HG03342 (cell line): ENCODE results near the gene BTBD7.
"Not testable (repeated sequence)": the region's sequence is repeated elsewhere in the genome, so short reads cannot be mapped to it uniquely, and the experiment has no call there.

ENCODE experiments used
- ATAC-seq: cut with Tn5 transposase; IDR thresholded peaks from one replicate; pipeline ENCODE4 v1.9.1; 2021; ENCODE audit warnings: mild to moderate bottlenecking, moderate library complexity; ENCODE audit not compliant: unreplicated experiment

The BTBD7 gene, protein sequence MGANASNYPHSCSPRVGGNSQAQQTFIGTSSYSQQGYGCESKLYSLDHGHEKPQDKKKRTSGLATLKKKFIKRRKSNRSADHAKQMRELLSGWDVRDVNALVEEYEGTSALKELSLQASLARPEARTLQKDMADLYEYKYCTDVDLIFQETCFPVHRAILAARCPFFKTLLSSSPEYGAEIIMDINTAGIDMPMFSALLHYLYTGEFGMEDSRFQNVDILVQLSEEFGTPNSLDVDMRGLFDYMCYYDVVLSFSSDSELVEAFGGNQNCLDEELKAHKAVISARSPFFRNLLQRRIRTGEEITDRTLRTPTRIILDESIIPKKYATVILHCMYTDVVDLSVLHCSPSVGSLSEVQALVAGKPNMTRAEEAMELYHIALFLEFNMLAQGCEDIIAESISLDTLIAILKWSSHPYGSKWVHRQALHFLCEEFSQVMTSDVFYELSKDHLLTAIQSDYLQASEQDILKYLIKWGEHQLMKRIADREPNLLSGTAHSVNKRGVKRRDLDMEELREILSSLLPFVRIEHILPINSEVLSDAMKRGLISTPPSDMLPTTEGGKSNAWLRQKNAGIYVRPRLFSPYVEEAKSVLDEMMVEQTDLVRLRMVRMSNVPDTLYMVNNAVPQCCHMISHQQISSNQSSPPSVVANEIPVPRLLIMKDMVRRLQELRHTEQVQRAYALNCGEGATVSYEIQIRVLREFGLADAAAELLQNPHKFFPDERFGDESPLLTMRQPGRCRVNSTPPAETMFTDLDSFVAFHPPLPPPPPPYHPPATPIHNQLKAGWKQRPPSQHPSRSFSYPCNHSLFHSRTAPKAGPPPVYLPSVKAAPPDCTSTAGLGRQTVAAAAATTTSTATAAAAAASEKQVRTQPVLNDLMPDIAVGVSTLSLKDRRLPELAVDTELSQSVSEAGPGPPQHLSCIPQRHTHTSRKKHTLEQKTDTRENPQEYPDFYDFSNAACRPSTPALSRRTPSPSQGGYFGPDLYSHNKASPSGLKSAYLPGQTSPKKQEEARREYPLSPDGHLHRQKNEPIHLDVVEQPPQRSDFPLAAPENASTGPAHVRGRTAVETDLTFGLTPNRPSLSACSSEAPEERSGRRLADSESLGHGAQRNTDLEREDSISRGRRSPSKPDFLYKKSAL

DNA sequence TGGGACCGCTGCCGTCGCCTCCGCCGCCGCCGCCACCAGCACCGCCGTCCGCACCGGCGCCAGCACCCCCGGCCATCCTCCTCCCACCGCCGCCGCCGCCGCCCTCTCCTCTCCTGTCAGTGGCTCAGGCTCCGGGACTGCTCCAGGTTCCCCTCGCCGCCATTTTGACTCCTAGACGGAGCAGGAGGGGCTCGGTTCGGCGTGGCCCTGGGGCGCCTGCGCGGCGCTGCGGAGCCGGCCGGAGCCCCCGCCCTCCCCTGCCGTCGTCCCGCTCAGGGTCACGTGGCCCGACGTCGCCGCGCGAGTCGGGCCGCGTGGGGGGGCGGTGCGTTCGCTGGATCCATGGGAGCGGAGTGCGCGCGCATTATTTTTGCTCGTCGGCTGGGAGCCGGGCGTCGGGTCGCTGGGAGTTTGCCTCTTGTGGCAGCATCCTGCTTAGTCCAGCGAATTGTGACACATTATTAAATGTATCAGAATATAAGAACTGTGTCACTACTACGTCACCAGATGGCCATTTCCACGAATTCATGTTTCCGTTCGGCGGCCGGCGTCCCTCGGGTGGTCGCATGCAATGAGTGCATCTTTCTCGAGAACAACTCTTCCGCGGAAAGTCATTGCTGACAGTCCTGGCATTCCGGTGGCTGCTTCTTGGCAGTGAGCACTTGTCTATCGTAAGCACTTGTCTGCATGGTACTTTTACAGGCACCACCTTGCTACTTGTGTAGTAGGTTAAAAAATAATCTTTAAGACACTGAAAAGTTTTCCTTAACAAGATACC lies at the start of gene BTBD7:
BTBD7 (minus strand) TSS at position 184 of the 778 bp plus-strand sequence. CDS start 36,985 bp downstream, outside the sequence.
- ATAC-seq = peak; percentile 76

DNA sequence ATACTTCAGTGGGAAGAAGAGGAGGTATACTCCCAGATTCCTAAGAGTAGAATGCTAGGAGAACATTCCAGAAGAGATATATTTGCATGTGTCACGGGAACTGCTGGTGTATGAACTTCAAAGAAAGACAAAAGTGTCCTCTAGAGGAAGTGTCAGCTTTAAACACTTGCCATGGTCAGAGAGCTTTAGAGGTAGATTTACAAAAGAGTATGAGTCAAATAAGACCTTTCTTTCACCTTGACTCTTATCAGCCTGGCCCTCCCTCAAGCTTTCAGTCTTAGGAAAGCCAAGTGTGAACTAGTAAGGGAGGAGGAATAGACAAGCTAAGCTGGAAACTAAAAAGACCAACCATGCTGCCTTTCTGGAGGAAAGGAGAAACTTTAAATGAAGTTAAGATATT lies 48.8 kb upstream of the BTBD7 start:
- no peak for ATAC-seq

DNA sequence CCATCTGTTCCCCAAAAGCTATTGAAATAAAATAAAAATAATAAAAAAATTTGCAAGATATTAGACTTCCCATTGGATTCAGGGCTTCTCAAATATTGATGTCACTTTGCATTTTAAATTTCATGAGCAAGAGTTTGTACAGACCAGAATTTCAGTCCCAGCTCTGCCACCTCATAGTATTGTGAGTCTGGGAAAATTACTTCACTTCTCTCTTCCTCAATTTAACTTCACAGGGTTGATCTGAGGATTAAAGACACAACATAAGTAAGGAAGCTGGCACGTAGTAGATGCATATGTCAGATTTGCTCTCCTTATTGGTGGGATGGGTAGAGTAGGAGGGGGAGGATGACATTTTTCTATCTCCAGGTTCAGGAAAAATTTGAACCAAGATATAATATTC lies 47.0 kb upstream of the BTBD7 start:
- no peak for ATAC-seq

DNA sequence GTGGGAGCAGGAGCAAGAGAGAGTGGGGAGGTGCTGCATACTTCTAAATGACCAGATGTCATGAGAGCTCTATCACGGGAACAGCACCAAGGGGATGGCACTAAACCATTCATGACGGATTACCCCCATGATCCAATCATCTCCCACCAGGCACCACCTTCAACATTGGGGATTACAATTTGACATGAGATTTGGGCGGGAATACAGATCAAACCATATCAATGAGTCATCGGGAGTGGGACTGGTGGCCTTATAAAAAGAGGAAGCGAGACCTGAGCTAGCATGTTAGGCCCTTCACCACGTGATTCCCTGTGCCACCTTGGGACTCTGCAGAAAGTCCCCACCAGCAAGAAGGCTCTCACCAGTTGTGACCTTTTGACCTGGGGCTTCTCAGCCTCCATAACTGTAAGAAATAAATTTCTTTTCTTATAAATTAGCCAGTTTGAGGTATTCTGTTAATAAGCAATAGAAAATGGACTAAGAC lies 42.9 kb upstream of the BTBD7 start:
- peak; percentile 90 for ATAC-seq

DNA sequence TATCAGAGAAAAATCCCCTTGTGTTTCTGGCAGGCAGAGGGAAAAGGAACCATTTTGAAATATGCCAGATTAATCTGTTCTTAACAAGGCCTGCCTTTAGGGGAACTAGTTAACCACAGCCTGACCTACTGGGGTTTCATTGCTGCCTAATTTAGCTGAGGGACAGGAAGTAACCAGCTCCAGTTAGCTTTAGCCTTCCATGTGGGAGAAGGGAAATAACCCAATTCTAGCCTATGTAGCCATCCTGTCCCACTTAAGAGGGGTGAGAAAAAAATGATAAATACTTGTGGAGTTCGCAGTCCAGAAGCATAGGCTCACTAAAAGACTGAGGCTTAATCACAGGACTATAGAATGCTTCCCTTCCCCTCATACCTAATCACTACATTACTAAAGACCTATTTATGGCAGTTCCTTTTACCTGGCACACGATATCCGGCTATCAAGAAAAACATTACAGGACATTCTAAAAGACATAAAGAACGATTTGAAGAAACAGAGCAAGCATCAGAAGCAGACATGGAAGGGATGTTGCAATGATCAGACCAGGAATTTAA lies 37.0 kb upstream of the BTBD7 start:
- ATAC-seq = peak; percentile 90

DNA sequence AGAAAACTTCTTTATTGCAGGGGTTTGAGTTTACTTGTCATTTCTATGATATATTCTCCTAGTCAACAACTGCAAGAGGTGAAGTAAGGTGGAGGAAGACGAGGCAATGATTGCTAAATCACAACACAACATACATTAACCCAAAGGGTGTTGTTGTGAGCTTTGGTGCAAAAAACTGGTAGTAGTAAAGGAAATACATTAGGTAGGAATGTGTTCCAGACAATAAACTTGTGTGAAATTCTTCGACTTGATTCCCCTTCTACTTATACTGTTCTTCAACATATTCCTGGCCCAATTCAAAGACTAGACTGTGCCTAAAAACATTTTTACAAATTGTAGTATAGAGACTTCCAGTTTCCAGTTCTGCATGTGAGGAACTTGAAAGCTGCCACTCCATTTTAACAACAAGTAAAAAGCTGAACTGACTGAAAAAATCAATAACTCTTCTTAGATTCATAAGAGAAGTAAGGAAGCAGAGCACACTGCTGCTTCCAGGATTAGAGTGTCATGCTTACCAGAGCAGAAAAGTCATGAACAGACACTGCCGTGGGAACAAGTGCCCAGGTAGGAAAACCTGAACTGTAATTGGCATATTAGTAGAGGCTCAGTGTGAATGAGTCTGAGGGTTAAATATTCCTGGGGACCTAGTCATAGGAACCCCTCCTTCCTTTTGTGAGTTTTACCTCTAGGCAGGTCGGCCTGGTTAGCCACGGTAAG lies 36.3 kb upstream of the BTBD7 start:
- peak; percentile 39 for ATAC-seq

DNA sequence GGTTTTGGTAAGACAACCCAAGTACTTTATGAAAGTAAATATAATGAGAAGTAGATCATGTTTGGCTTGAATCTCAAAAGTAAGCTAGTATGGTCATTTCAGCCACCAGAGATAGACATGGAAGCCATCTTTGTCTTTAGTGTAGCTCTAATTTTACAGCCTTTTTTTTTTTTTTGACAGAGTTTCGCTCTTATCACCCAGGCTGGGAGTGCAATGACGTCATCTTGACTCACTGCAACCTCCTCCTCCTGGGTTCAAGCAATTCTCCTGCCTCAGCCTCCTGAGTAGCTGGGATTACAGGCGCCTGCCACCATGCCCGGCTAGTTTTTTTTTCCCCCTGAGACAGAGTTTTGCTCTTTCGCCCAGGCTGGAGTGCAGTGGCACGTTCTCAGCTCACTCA lies 22.0 kb upstream of the BTBD7 start:
- ATAC-seq = not testable (repeated sequence)

DNA sequence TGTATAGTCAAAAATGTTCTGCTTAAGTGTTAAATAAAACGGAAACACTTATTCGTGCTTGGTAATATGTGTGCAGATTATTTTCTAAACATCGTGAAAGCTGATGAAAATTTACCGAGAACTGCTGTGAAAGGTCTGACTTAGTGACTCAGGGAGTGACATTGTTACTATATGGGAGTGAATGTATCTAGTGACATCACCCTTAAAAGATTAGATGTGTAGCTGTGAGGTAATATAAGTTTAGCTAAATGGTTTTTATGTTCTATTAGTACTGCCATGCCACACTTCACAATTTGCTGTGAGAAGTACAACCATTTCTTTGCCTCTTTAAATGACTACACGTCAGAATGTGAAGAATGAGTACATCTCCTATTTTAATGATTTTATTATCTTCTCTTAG lies 15.5 kb upstream of the BTBD7 start:
- ATAC-seq = no peak

DNA sequence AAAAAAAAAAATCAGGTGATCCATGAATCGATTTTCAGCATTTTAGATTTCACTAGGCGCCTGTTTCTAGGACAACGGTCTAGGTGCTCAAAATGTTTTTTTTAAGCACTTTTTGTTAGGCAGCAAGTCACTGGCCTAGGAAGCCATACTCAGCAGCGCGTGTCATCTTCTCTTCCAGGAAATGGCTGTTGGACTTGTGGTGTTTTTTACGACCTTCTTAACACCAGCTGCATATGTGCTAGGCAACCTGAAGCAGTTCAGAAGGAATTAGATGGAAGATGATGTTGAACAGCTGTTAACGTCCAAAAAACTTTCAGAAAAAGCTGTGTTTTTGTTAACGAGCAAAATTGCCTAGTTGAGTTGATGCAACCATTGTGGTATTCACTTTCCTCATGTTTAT lies 15.0 kb upstream of the BTBD7 start:
- no peak for ATAC-seq

DNA sequence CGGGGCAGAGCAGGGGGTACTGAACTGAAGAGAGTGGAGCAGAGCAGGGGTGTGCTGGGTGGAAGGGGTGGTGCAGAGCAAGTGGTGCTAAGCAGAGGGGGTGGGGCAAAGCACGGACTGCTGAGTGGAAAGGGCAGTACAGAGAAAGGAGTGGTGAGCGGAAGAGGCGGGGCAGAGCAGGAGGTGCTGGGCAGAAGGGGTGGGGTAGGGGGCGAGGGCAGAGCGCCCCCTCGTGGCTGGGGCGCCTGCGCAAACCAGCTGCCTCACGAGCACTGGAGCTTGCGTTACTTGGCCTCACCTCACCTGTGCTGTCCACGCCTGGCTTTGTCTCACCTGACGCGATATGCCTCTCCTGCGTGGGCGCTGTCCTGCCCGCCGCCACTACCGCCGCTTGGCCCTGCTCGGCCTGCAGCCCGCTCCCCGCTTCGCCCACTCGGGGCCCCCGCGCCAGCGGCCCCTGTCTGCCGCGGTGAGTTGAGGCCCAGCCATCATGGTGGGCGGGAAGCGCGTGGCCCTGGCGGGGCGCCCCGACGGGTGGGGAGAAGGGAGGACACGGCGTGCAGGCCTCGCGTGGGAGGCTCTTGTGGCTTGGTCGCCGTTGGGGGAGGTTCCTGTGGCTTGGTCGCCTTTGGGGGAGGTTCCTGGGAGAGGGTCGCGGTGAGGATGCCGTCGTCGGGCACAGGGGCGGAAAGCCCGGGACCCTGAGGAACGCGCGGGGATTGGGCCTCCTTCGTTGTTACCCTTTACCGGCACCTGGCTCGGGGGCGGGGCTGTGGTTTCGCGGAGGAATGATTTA lies 14.3 kb upstream of the BTBD7 start, which contains the start of gene COX8C:
COX8C (plus strand) TSS at position 257 of the 796 bp plus-strand sequence; CDS start at position 344, 87 bp downstream.
- no peak for ATAC-seq

DNA sequence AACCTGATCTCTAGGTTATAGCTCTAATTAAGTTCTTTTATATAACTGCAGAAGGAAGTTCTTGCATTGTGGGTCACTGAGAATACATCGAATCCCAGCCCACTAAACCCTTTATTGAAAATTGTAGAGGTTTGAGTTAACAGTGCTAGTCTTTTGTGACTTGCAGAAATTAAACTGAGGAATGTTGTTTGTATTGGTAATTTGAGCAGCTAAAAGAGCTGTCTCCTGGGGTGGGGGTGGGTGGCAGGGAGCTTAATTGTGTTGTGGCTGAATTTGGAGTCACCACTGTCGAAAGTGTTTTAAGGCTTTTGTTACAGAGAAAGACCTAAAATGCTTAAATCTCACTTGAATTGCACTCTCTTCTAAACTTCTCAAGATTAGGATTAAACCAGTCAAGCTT lies 11.0 kb upstream of the BTBD7 start:
- ATAC-seq = no peak

DNA sequence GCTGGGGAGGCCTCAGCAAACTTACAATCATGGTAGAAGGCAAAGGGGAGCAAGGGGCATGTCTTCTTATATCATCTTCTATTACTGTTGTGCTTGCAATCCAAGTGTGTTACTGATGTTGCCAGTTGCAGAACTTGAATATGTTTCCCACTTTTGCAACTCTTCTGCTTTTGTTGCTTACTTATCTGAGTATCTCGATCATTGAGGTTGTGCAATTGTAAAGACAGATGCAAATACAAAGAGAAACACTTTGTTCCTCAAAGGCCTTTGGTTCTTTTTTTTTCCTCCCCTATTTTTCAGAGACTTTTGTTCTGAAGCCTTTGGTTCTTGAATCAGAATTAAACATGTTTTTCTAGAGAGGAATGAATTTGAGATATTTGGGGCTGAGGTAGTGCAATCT lies 10.4 kb upstream of the BTBD7 start:
- no peak for ATAC-seq

DNA sequence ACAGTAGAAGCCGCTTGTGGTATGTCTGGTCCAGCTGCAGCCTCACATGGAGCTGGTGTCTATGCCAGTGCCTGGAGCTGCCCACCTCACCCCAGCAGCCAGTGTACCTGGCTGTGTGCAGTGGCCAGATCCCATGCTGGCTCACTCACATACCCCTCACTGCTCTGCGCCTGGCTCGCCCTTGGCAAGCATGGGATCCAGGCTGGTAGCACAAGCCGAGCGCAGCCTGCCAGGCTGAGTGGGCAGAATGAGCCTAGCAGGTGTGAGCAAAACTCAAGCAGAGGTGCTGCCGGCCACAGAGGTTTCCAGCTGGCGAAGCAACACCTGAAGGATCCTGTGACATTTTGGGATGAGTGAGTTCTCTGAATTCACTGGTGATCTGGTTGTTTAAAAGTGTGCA lies 5.0 kb upstream of the BTBD7 start:
- ATAC-seq = no peak

DNA sequence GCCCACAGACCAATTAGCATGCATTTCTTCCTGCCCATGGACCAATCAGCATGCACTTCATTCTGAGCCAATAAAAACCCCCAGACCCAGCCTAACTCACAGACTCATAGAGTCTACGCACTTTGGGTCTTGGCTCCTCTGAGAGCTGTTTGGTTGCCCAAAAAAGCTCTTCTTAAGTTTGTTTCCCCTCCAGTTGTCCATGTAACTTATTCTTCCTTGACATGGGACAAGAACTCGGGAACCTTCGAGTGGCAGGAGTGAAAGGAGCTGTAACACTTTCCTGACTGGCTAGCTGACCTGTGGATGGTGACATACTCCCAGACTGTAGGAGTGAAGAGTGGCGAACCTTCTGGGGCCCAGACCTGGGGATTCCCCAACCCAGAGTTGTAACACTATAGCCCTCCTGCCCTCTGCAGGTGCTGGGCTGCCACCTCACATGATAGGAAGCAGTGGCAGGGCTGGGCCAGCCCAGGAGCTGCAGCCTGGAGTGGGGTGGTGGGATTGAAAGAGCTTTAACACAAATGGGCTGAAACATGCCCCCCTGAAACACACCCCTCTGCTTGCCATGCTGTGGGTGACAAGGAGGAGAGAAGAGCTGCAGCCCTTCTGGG lies 4.4 kb upstream of the BTBD7 start:
- ATAC-seq = no peak

DNA sequence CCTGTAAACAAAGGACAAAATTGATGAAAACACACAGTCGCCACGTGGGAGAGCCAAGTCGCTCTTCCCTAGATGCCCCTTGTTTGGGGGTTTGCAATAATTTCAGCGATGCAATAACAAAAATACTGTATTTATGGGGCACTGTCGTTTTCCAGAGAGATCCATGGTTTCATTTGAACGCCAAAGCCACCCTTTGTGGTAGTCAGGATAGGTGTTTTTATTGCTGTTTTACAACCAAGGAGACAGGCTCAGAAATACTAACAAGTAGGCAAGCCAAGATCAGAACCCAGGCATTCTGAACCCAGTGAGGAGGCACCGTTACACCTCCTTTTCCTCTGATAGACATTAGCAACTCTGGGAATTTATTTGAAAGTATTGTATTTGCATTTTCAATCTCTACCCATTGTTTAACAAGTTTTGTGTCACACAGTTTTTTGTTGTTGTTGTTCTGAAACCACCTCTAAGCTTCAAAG lies 831 bp upstream of the BTBD7 start:
- ATAC-seq = no peak

DNA sequence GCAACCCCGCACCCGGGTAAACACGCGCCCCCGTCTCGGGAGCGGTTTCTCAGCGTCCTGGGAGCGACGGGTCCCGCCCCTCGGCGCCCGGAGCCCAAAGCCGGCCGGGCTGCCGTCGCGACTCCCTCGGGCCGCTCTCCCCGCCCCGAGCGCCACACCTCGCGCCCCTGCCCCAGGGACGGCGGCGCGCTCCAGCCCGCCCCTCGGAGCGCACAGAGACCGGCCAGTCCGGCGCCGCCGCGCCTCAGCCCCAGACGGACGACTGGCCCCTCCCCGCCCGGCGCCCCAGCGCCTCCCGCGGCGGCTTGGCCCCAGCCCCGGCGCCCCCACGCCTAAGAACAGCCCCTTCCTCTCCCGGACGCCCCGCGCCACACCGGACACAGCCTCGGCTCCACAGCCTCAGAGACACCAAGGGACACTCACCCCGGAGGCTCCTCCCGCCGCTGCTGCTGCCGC lies 411 bp downstream of the BTBD7 start:
- ATAC-seq = peak; percentile 63

DNA sequence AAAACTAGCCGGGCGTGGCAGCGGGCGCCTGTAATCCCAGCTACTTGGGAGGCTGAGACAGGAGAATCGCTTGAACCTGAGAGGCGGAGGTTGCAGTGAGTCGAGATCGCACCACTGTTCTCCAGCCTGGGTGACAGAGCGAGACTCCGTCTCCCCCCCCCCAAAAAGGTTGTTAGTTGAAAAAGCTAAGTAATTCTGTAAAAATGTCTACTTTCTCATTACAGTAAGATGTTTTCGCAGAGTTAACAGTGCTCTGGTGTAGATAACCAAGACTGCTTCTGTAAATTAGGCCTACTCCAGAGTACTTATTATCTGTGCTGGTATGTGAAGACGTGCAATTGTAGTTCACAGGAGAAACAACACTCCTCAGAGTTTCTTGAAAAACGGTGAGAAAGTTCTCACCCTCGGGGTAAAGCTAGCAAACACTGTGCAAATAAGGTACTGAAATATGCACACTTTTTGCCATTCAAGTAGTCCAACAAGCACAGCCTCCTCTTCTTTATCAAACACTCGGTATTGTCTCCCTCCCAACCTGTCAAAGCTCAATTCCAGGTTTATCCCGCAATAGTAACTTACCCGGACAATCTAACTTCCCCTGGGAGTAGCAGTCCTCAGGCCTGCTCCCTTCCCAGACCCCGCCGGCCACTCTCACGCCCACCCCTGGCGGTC lies 974 bp downstream of the BTBD7 start:
- no peak for ATAC-seq
